HS-27A (cell line): ENCODE measurements around the gene KLHDC9.

Experiments
- DNase-seq: peaks from one replicate; pipeline ENCODE4 v3.0.0-alpha.2; 2012; ENCODE audit warnings: low read depth, missing footprints

The KLHDC9 gene

DNA sequence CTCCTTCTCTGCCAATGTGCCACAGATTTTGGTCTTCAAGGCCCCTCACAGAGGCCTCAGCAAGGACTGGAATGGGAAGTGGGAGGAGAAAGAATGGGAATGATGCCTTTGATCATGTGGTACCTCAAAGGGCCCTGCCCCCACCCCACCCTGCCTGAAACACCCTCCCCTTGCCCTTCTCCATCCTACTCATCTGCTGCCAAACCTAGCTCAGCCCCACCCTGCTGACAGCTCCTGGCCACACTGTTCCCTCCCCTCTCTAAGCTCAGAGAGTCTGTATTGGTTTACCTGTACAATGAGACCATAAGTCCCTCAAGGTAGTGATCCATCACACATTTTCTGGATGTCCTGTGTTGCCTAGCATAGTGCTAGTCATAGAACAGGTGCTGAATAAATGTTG, 21.8 kb upstream of the KLHDC9 start:
- DNase-seq: no peak

DNA sequence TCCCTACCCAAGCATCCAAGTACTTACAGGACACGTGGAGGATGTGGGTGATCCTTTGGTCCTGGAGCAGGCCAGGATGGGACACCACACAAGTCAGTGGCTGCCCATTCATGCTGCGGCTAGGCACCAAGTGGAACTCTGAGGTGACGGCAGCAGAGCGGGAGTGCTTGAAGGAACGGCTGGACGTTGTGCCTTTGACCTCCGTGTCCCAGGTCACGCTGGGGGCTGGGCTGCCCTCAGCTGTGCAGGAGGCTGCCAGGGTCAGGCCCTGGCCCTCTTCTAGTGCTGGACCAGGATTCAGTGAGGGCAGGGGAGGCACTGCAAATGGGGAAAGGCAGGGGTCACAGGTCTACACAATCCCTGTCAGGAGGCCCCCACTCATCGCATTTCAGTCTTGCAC, 20.7 kb upstream of the KLHDC9 start:
- no peak for DNase-seq

GRCh38 chr1:161079436-161080110, 18.6 kb upstream of the KLHDC9 start:
- no peak for DNase-seq

DNA sequence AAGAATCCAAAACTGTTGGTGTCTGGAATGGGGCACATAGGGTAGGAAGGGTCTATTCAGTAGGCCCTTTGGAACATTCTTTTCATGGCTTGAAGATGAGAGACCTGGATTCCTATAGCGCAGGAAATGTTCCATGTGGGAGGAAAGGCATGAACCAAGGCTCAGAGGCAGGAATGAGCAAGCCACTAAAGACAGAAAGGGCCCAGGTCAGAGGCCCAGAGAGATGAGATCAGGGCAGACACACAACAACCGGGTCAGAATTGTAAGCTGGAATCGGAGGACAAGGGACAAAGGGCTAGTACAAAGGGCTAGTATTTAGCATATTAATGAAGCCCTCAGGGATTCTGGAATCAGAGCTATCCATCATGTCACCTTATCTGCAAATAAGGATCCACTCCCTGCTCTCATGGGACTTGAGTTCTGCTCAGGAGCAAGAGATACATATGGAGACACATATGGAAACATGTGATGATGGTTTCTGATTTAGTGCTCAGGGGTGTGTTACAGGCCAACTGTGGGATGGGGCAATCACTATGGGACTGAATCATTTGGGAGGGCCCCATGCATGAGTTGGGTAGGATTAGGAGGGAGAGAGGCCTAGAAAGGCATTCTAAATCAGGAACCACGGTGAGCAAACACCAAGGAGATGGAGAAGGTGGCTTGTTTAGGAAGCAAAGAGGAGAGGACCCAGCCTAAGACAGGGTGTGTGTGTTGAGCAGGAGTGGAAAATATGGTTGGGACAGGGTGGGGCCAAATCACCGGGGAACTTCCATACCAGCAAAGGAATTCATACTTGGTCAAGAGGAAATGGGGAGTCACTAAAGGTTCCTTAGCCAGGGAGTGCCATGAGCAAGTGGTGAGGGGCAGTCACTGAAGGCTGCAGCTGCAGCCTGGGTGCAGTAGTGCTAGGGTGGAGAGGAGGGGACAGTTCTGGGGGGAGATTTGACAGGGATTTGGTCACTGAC, 17.4 kb upstream of the KLHDC9 start:
- DNase-seq: no peak

GRCh38 chr1:161081519-161081918, 16.6 kb upstream of the KLHDC9 start:
- no peak for DNase-seq

DNA sequence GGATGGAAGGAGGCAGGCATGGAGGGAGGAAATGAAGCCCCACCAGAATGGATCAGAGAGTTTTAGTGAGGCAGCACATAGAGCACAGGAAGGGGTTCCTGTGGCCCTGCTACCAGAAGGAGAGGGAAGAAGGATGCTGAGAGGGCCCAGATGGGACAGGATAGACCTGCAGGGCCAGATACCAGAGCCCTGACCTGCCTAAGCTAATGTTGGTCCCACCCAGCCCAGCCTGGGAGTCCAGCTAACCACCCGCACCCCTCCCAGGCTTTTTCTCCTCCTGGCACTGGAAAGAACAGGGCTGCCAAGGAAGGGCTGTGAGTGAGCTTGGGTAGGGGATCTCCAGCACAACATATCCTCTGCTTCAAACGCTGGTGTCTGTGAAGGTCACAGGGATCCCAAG, 15.7 kb upstream of the KLHDC9 start:
- DNase-seq: no peak

DNA sequence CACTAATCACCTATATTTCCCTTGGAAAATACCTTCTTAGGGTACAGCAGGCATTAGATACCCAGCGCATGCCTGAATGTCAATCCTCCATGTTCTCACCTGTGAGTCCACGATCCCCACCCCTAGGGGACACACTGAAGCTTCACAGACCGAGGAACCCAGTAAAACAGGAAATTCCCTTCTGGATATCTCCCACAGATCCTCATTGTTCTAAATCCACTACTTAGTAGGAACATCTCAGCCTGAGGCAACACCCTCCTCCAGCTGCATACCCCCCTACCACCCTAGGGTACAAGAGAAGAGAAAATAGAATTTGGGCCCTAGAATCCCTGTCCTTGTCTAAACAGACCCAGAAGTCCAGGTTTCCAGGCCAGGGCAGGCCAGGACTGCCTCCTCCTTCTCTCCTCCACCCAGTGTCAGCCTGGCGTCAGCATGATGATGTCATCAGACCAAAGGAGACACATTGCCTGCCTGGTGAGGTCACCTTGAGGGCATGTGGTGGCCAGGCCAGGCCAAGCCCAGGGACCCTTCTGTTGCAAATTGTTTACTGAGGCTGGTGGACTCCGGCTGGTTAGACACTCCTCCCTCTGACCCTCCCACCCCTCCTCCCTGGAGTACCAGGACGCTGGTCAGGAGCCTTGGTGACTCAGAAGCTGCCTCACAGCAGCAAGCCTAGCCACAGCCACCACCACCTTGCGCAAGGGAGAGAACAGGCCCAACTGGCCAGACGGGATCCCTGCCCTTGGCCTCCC, 15.0 kb upstream of the KLHDC9 start:
- DNase-seq: peak; percentile 61

DNA sequence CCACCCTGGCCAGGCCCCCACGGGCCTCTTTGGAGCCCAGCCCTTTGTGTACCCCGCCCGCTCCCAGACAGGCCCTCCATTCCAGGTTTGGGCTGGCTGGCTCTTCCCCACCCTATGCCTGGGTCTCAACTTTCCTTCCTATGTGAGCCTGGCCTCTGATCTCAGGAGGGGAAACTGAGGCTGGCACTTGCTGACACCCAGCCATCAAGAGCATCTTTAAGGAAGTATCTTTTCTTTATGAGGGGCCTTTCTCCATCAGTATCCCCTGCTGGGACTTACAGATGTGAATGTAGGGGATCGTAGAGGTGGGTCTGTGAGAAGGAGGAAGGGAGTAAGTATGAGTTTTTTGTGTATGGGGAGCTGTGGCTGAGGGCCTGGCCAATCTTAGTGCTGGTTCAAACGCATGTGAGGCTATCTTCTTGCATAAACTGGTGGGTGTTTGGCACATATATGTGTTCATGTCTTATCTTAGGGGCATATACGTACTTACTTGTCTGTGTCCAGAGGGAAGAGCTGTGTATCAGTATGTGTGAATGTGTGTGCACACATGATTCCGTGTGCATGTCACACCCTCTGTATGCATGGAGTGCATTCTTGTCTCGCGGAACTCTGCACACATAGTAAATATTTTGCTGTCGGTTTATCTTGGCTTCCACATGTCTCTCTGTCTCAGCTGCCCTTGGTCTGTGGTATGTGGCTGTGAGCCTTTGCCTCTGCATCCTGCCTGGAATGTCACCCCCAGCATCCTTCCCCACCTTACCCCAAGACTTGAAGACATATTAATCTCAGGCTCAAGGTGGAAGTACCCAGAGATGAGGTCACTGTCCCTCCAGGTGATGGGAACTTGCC, 14.2 kb upstream of the KLHDC9 start:
- DNase-seq: no peak

DNA sequence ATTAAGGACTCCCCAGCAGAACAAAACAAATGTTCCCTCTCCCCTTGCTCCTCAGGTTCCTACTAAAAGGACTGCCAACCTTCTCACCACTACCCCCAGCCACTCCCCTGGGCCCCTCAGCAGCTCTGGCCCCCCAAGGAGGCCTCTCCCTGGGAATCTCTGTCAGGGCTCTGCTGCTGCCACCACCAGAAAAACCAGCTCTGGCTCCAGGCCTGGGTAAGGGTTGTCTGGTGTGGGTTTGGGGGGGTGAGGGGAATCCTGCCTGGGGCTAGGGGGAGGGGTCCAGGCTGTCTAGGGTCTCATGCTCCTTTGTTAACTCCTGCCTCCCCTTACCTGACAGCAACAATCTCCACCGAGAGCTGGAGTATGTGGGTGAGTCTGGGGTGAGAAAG, 13.6 kb upstream of the KLHDC9 start:
- DNase-seq: no peak

DNA sequence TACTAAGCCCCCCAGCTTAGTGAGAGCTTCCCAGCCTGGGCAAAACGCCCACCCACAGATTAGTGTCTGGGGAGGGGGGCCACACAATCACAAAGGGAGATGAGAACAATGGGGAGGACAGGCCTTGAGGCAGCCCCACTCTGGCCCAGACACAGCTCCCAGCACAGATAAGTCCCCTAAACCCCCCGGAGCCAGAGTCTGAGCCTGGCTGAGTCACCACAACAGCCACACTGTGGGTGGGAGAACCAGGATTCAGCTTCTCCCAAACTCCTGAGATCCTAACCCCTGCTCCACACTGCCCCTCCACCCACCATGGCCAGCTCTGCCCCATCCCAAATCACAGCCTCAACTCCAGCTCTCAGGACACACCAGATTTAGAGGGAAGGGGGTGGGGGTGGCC, 13.0 kb upstream of the KLHDC9 start:
- no peak for DNase-seq

- no peak for DNase-seq
Observed at GRCh38 chr1:161086457-161086856, 11.7 kb upstream of the KLHDC9 start.

- DNase-seq: no peak
Observed at GRCh38 chr1:161088587-161089110, 9.5 kb upstream of the KLHDC9 start.

GRCh38 chr1:161089251-161089924, 8.8 kb upstream of the KLHDC9 start, which contains the start of gene NECTIN4:
NECTIN4 (minus strand) TSS chr1:161089558; CDS start chr1:161089296, 262 bp downstream.
- DNase-seq: no peak

DNA sequence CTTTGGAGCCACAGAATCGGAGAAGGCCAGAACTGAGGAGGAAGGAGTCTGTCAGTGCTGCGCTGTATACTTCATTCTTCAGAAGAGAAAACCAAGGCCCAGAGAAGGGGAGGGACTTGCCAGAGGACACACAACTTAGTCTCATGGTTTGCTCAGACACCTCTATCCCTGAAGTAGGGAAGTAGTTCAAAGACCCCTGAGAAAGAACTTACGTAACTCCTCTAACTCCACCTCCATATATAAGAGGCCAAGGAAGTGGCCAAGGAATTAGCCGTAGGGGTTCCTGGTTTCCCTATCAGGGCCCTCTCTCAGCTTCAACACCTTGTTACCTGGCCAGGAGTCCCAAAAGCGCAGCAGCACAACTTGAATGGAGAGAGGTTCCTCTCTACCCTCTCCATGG, 8.2 kb upstream of the KLHDC9 start:
- DNase-seq: no peak

GRCh38 chr1:161090617-161091016, 7.5 kb upstream of the KLHDC9 start:
- no peak for DNase-seq

DNA sequence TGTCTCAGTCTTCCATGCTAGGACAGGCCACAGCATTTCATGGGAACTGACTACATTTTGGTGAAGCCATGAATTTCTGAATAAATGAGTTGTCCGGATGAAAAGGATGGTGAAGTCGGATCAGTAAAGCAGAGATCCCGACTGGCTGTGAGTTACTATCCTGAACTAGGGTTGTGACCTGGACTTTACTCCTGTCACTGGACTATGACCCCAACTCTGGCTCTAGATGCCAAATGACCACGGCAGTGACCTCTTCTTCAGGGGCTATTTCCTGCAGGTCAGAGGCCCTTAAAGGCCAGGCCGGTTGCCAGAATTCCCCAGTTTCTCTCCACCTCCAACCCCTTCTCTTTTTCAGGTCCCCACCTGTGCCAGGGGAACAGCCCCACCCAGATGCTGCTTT, 7.1 kb upstream of the KLHDC9 start:
- no peak for DNase-seq

DNA sequence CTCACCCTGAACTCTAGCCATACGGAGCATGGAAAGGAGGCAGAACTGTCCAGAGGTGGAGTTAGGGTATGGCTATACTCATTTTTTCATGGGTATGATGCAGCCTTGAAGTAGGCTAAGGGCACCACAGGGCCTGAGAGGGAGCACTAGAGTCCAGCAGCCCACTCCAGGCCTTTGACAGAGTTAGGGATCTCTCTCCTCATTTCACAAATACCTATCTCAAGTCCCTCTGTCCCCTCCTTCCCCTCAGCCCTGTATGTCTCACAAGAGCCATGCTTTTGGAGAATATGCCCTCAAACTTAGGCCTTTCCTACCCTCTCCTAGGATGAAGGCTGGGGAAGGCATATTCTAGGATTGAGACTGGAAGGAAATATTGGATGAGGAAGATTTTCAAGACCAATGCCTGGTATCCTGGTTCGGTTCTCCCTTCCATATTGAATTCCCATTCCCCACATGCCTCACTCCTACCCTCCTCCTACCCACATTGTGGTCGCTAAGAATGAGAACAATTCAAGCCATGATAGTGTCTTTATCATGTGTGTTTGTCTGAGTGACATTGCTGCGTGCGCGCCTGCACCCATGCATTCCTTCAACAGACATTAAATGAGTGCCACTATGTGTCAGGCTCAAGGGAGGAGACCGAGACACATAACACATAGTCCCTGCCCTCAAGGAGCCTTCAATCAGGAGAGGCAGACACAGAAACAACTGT, 6.2 kb upstream of the KLHDC9 start:
- DNase-seq: no peak

DNA sequence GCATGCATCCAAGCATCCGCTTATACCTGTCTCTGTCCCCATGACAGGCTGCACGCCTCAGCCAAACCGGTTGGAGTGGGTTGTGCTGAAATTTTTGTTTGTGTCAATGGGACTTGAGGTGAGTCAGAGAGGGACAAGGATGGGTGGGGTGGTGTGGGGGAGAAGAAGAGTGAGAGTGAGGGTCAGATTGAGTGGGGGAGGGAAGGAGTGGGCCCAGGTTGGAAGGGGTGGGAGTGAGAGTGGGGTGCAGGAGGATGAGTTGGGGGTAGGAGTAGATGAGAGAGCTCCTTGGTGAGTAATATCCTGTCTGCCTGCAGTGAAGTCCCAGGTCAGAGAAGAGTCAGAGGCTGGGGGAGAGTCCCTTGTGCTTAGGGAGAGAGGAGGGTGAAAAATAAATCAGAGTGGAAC, 5.5 kb upstream of the KLHDC9 start:
- DNase-seq: no peak

DNA sequence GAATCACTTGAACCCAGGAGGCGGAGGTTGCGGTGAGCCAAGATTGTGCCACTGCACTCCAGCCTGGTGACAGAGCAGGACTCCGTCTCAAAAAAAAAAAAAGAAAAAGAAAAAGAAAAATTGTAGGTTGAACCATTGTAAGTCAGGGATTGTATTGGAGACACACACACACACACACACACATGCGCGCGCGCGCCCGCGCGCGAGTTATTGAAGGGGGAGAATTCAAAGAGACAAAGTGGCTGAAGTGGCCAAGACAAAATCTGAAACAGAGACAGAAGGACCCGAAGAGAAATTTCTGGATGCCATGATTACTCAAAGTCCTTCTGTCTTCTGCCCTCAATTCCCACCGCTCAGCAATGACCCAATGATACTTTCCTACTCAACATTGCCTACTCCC, 3.7 kb upstream of the KLHDC9 start:
- DNase-seq: no peak

DNA sequence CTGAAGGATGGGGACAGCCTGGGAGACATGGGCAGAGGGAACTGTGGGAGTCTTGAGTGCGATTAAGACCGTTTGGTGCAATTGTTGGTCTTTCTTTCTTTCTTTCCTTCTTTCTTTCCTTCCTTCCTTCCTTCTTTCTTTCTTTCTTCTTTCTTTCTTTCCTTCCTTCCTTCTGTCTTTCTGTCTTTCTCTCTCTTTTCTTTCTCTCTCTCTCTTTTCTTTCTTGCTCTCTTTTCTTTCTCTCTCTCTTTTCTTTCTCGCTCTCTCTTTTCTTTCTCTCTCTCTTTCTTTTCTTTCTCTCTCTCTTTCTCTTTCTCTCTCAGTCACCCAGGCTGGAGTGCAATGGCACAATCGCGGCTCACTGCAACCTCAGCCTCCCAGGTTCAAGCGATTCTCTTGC, 2.9 kb upstream of the KLHDC9 start:
- no peak for DNase-seq
